HepG2 (cell line): ENCODE measurements around the gene UNC13D. TPM values are rescaled to one million over a fixed set of nuclear protein-coding genes. Genes with fewer than 3 reads are reported as not detected.

Source experiments
- ARID5B ChIP-seq: IDR thresholded peaks from 2 replicates; pipeline ENCODE4 v1.4.0; 2020; ENCODE audit warnings: mild to moderate bottlenecking, missing genetic modification reagents
- GLI4 ChIP-seq: sonication (generic); formaldehyde crosslinking; IDR thresholded peaks from 2 replicates; pipeline ENCODE4 v1.5.1; 2020; ENCODE audit warnings: missing genetic modification reagents, mild to moderate bottlenecking, moderate library complexity, borderline replicate concordance
- JDP2 ChIP-seq: sonication (generic); formaldehyde crosslinking; IDR thresholded peaks from 2 replicates; pipeline ENCODE4 v1.8.1; 2022; ENCODE audit warnings: missing genetic modification reagents, borderline replicate concordance
- KDM5B ChIP-seq: sonication (generic); formaldehyde crosslinking; IDR thresholded peaks from 2 replicates; pipeline ENCODE4 v1.4.0; 2020; ENCODE audit warnings: missing genetic modification reagents, mild to moderate bottlenecking, borderline replicate concordance
- PHF8 ChIP-seq: sonication (generic); formaldehyde crosslinking; IDR thresholded peaks from 2 replicates; pipeline ENCODE4 v1.5.0; 2020; ENCODE audit warnings: missing genetic modification reagents
- SOX5 ChIP-seq: IDR thresholded peaks from 2 replicates; pipeline ENCODE4 v1.6.1; 2016; ENCODE audit warnings: borderline replicate concordance
- SRSF9 ChIP-seq: fragments of 200-400 bp; formaldehyde crosslinking; IDR thresholded peaks from 2 replicates; pipeline ENCODE4 v1.6.1; 2018; ENCODE audit warnings: borderline replicate concordance, mild to moderate bottlenecking, low read depth, low read length; ENCODE audit not compliant: insufficient read depth, poor library complexity, severe bottlenecking
- ZBTB3 ChIP-seq: sonication (generic); formaldehyde crosslinking; IDR thresholded peaks from 2 replicates; pipeline ENCODE4 v1.4.0; 2020; ENCODE audit warnings: low read depth, mild to moderate bottlenecking, moderate library complexity, missing genetic modification reagents, borderline replicate concordance
- ZNF136 ChIP-seq: sonication (generic); formaldehyde crosslinking; IDR thresholded peaks from 2 replicates; pipeline ENCODE4 v1.8.1; 2022; ENCODE audit warnings: low read depth, mild to moderate bottlenecking, moderate library complexity, missing genetic modification reagents
- ZNF224 ChIP-seq: sonication (generic); formaldehyde crosslinking; IDR thresholded peaks from 2 replicates; pipeline ENCODE4 v1.5.0; 2020; ENCODE audit warnings: mild to moderate bottlenecking, missing genetic modification reagents
- ZNF282 ChIP-seq: fragments of 450-650 bp; IDR thresholded peaks from 2 replicates; pipeline ENCODE4 v1.6.1; 2018; ENCODE audit not compliant: partially characterized antibody
- ZNF432 ChIP-seq: sonication (generic); formaldehyde crosslinking; IDR thresholded peaks from 2 replicates; pipeline ENCODE4 v1.5.0; 2020; ENCODE audit warnings: missing genetic modification reagents, mild to moderate bottlenecking, borderline replicate concordance
- ZNF605 ChIP-seq: sonication (generic); formaldehyde crosslinking; IDR thresholded peaks from 2 replicates; pipeline ENCODE4 v1.8.0; 2022; ENCODE audit warnings: mild to moderate bottlenecking, missing genetic modification reagents
- ZNF660 ChIP-seq: sonication (generic); formaldehyde crosslinking; IDR thresholded peaks from 2 replicates; pipeline ENCODE4 v1.5.1; 2020; ENCODE audit warnings: mild to moderate bottlenecking, low read depth, missing genetic modification reagents, borderline replicate concordance
- ZNF737 ChIP-seq: sonication (generic); formaldehyde crosslinking; IDR thresholded peaks from 2 replicates; pipeline ENCODE4 v1.5.0; 2020; ENCODE audit warnings: missing genetic modification reagents, mild to moderate bottlenecking, borderline replicate concordance
- ZSCAN25 ChIP-seq: sonication (generic); formaldehyde crosslinking; IDR thresholded peaks from 2 replicates; pipeline ENCODE4 v1.8.0; 2022; ENCODE audit warnings: mild to moderate bottlenecking, missing genetic modification reagents
- polyA plus RNA-seq, 8 experiments: library from polyadenylated mRNA; depleted of rRNA in 3 of 8; stranded (reverse) in 7 of 8; unstranded in 1 of 8; fragments of >200 nt; fragmentation: Illumina TruSeq in 4 of 8; extraction: Trizol in 4 of 8; gene quantifications; 2 replicates each; pipeline versions ENCODE4 v1.2.1 to v1.2.3, GENCODE V29; 2011 to 2016; ENCODE audit warnings: low read depth in 4 of 8, missing spikeins in 1 of 8, mixed read lengths in 1 of 8; ENCODE audit not compliant: insufficient read depth in 1 of 8
- total RNA-seq, 5 experiments: library from RNA; depleted of rRNA; stranded (reverse); fragments of >200 nt; fragmentation: Illumina TruSeq; extraction: Trizol; gene quantifications; 2 replicates each; pipeline ENCODE4 v1.2.3, GENCODE V29; 2016; ENCODE audit warnings: low read depth in 1 of 5
- TF ChIP-seq, protein P1 (sequence below): sonication (generic); formaldehyde crosslinking; IDR thresholded peaks from 2 replicates; pipeline ENCODE4 v1.4.0; 2020; ENCODE audit warnings: mild to moderate bottlenecking, missing genetic modification reagents
- TF ChIP-seq, protein P2 (sequence below): sonication (generic); formaldehyde crosslinking; IDR thresholded peaks from 2 replicates; pipeline ENCODE4 v1.4.0; 2020; ENCODE audit warnings: missing genetic modification reagents

Gene UNC13D
- total and polyA plus RNA-seq, 2 of the 13 experiments (the other 11 are each of a cell fraction or from before 2014, with no cell fraction given) = 29.7 to 42.7 TPM

- TF ChIP-seq, protein P1, sequence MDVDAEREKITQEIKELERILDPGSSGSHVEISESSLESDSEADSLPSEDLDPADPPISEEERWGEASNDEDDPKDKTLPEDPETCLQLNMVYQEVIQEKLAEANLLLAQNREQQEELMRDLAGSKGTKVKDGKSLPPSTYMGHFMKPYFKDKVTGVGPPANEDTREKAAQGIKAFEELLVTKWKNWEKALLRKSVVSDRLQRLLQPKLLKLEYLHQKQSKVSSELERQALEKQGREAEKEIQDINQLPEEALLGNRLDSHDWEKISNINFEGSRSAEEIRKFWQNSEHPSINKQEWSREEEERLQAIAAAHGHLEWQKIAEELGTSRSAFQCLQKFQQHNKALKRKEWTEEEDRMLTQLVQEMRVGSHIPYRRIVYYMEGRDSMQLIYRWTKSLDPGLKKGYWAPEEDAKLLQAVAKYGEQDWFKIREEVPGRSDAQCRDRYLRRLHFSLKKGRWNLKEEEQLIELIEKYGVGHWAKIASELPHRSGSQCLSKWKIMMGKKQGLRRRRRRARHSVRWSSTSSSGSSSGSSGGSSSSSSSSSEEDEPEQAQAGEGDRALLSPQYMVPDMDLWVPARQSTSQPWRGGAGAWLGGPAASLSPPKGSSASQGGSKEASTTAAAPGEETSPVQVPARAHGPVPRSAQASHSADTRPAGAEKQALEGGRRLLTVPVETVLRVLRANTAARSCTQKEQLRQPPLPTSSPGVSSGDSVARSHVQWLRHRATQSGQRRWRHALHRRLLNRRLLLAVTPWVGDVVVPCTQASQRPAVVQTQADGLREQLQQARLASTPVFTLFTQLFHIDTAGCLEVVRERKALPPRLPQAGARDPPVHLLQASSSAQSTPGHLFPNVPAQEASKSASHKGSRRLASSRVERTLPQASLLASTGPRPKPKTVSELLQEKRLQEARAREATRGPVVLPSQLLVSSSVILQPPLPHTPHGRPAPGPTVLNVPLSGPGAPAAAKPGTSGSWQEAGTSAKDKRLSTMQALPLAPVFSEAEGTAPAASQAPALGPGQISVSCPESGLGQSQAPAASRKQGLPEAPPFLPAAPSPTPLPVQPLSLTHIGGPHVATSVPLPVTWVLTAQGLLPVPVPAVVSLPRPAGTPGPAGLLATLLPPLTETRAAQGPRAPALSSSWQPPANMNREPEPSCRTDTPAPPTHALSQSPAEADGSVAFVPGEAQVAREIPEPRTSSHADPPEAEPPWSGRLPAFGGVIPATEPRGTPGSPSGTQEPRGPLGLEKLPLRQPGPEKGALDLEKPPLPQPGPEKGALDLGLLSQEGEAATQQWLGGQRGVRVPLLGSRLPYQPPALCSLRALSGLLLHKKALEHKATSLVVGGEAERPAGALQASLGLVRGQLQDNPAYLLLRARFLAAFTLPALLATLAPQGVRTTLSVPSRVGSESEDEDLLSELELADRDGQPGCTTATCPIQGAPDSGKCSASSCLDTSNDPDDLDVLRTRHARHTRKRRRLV (CRISPR knock-in tag) = no peak
- TF ChIP-seq ZNF605 (CRISPR knock-in tag) (peak; percentile 69), ZSCAN25 (CRISPR knock-in tag) (peak; percentile 80), JDP2 (CRISPR knock-in tag) (no peak), ZNF660 (CRISPR knock-in tag) (no peak), SRSF9 (no peak), ZNF432 (CRISPR knock-in tag) (no peak), ZNF282 (no peak), PHF8 (peak; percentile 90), ZNF224 (CRISPR knock-in tag) (peak; percentile 95; the same call in 1 of the 2 replicates), KDM5B (CRISPR knock-in tag) (peak; percentile 86; the same call in 1 of the 2 replicates), SOX5 (peak; percentile 46; the same call in 1 of the 2 replicates), ZNF737 (CRISPR knock-in tag) (no peak), ZBTB3 (no peak), GLI4 (CRISPR knock-in tag) (peak; percentile 82; the same call in 1 of the 2 replicates), ARID5B (CRISPR knock-in tag) (peak; percentile 63), ZNF136 (peak; percentile 46; the same call in 1 of the 2 replicates)
- TF ChIP-seq, protein P2, sequence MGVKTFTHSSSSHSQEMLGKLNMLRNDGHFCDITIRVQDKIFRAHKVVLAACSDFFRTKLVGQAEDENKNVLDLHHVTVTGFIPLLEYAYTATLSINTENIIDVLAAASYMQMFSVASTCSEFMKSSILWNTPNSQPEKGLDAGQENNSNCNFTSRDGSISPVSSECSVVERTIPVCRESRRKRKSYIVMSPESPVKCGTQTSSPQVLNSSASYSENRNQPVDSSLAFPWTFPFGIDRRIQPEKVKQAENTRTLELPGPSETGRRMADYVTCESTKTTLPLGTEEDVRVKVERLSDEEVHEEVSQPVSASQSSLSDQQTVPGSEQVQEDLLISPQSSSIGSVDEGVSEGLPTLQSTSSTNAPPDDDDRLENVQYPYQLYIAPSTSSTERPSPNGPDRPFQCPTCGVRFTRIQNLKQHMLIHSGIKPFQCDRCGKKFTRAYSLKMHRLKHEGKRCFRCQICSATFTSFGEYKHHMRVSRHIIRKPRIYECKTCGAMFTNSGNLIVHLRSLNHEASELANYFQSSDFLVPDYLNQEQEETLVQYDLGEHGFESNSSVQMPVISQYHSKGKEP (CRISPR knock-in tag) = no peak; the same call in 1 of the 2 replicates
Measured at GRCh38 chr17:75855310-75856061, 11.3 kb upstream of the UNC13D start, which contains the start of gene WBP2 (continued).
